GM19438 (cell line): Measurements from ENCODE around the gene CBFA2T2.

Experiments used
- ATAC-seq: cut with Tn5 transposase; IDR thresholded peaks from one replicate; pipeline ENCODE4 v1.9.1; 2021; ENCODE audit warnings: low read depth; ENCODE audit not compliant: unreplicated experiment

The CBFA2T2 gene

DNA sequence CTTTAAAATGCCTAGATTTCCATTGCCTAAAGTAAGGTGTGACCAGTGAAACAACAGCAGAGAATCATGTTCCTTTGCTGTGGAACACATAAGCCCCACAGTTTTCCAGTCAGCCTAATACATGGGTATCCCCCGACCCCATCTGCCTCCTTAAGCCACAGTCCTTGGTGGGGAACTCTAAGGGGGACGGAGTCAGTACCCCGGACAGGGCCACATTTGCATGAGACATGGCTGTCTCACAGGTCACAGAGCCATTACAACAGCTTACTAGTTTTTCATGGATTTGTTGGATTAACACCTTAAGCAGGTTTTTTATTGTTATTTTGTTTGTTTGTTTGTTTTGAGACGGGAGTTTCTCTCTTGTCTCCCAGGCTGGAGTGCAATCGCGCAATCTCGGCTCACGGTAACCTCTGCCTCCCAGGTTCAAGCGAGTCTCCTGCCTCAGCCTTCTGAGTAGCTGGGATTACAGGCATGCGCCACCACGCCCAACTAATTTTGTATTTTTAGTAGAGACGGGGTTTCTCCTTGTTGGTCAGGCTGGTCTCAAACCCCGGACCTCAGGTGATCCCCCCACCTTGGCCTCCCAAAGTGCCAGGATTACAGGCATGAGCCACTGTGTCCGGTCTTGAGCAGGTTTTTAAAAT is 157.2 kb downstream of the CBFA2T2 start:
- peak; percentile 13 for ATAC-seq

DNA sequence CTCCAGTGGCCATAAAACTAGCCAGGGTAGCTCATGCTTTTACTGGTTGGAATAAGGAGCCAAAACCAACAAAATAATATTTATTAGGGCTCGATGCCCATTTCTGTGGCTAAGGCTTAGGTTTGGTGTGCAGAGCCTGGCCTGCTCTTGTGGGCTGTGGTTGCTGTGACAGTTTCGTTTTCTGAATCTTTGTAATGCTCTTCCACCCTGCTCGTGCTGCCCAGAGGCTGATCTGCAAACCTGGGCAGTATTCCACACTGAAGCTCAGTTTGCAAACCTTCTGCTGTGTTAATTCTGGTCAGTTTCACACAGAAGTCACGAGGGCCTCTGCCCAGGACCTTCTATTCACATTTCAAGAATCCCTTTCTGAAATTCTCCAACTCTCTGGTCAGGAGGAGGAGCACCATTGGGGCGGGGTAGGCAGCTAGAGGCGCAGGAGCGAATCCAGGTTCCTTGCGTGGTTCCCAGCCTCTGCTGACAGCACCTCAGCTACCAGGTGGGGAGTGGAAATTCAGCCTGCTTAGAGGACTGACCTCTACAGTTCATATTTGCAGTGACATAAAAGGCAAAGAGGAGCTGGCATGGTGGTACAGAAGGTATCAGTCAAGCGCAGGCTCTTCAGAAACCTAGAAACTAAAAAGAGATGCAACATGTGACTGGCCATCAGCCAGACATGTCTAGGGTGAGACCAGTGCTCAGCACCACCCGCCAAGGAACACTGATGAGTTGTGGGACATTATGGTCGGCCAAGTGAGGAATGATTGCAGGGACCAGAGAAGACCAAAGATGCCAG is 157.9 kb downstream of the CBFA2T2 start:
- peak; percentile 78 for ATAC-seq

DNA sequence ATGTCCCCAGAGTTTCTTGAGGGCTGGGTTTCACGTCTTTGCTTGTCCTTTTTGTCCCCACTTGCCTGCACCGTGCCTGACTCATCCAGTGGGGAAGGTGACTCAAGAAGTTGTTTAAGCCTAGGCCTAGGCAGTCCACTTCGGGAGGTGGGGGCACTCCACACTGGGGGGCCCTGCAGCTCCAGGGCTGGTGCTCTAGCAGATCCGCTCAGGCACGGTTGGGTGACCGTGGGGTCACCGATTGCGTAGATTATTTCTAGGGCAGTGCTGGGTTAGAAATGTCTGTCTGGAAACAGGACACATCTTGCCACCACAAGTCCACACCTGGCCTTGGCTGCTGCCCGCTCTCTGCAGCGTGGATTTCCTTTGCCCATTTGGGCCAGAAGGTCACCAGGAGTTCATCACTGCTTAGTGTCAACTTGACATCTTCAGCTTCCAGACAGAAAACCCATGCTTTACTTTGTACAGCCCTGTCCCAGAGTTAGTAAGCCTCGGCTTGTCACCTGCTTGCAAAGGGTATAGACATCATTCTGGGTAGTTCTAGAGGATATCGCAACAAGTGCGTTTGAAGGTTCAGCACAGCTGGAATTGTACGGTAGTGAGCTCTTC is 158.6 kb downstream of the CBFA2T2 start:
- no peak for ATAC-seq

DNA sequence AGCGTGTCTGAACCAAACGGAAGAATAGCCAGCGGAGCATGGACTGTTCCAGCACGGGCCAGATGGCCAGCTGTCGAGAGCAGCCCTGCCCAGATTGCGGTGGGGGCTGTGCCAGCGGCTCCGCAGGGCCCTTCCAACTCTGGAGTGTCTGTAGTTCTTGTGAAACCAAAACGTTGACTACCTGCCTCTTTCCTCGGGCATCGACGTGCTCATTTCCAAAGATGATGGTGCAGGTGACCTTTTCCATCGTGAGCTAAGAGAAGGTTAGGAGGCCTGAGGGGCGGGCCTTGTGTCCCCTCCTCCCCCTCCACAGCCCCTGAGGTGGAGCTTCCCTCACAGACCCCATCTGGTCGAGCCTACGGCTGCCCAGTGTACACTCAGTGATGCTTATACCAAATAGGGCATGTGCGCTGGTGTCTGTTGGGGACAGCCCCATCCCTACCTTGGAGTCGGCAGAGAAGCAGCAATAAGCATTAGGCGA is 159.3 kb downstream of the CBFA2T2 start:
- no peak for ATAC-seq

DNA sequence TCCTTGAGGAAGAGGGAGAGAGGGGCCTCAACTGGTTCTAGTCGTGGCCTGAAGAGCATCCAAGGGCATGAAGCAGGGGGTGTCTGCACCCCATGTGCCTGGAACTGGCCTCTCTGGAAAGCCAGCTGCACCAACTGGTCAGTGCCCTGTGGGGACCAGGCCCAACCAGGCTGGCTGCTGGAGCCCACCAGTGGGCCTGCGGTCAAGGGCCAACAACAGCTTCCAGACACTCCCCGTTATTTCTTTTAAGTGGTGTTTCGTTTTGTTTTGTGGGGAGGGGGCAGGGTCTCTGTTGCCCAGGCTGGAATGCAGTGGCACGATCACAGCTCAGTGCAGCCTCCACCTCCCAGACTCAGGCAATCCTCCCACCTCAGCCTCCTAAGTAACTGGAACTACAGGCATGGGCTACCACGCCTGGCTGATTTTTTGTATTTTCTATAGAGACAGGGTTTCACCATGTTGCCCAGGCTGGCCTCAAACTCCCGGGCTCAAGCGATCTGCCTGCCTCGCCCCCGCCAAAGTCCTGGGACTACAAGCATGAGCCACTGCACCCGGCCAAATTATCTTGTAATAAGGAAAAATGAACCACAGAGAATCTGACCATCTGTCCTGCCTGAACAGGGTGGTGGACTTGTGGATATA is 160.3 kb downstream of the CBFA2T2 start:
- ATAC-seq, result no peak

DNA sequence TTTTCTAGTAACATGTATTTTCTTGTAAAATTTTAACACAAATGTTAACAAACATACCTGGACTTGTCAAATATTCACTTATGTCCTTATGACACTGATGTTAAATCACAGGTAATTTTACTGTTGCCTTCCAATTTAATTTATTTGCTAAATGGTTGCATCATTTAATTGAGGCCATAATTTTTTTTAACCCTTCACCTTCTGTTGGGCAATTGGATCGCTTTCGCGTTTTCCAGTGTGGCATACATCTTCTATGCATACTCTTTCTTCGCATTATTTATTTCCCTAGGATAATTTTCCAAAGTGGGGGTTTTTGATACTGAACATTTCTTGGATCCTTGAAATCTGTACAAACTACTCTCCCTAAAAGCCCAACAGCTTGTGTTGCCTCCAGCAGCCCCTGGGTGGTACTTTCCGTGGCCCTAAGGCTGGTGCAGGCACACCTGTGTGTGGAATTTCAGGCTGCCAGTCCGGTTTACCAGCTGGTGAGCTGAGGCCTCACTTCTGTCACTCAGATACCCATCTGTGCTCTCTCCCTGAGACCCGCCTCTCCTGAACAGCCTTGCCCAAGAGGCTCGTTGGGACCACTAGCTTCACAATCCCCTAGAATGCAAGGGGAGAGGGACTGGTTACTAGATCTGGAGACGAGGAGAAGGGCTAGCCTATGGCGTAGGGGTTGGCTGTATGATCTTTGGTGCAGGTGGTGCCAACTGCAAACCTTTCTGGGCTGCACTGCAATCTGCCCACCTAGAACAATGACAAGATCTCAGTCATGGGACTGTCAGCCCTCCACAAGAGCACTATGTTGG is 161.1 kb downstream of the CBFA2T2 start:
- ATAC-seq, result no peak

DNA sequence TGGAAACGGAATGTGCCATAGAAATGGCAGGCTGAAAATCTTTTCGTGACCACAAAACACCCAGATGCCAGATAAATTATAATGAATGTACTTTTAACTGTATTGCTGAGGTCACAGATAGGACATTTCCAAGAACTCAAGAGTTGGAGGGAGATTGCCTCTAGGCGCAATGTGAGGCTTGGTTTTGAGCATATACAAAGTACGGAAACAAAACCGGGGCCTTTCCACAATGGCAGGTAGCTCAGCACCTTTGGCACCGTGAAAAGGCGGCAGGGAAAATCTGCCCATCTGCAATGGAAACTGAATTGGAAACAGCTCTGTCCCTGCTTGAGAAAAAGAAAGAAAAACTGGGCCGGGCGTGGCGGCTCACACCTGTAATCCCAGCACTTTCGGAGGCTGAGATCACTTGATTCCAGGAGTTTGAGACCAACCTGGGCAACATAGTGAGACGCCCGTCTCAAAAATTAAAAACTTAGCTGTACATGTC is 161.7 kb downstream of the CBFA2T2 start:
- no peak for ATAC-seq

DNA sequence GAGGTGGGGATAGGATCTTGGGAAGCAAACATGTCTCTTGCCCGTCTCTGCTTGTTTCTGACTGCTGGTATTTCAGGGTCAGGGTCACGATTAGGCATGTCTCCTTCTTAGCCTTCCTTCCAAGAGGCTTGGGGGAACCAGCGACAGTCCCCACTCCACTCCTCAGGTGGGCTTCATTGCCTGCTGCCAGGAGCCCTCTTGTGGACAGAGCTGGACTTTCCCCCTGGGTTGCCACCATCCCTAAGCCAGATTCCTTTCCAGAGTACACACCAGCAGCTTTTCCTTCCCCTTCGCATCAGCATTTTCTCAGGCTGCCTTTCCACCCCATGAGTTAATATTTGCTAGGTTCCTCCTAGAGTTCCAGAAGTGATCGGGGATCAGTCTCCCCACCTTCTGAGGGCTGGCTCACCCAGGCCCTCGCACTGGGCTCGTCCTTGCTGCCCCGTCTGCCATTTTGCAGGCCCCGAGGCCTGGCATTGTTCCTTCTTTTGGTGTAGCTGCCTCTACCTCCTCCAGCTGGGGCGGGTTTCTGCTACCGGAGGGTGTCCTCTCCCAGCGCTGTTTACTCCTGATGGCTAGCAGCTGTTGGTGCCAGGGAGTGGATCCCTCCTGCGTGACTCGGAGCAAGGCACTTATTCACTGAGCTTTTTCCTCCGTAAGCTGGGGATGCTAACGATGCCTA is 163.5 kb downstream of the CBFA2T2 start:
- no peak for ATAC-seq

DNA sequence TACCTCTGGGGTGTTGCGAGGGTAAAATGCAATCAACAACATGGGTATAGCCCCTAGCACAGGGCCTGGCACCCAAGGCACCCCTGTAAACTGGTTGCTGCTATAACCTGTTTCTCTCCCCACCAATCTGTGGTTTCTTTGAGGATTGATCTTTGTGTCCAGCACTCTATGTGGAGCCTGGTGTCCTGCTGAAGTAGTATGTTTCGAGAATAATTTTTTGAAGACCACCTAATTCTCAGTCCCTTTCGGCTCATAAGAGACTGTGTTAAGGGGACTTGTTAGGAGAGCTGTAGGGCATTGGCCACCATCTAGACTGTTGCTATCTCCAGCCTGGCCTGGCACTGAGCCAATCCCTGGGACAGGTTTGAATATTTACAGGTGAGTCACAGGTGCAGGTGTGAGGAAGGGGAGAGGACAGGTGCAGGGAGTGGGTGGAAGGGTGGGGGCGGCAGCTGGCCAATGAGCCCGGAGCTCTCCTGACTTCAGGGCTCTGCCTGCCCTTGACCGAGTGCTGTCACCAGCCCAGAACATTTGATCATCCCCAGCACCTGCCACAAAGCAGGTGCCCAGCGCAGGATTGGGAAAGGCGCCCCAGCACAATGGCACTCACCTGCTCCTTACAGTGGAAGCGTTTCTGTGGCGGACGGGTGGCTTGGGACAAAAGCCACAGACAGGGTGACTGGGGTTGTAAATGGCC is 164.2 kb downstream of the CBFA2T2 start:
- ATAC-seq, result no peak

DNA sequence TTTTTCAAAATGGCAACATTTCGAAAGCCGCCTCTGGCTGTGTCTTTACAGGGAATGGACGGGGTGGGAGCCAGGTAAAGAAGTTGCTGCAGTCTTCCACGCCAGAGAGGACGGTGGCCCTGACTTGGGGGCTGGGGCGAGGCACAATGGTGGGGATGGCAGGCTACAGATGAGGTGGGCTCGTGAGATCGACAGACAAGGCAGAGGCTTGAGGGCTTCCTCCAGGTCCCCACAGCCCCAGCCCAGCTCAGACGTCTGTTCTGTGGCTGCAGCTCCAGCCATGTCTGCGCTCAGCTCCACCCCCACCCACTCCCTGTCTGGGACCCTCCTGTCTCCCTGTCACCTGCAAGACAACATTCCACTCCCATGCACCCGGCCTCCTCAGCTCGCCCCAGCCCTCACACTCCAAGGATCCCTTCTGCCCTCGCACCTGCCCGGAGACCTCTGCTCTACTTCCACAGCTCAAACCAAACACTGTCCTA is 164.8 kb downstream of the CBFA2T2 start:
- no peak for ATAC-seq

DNA sequence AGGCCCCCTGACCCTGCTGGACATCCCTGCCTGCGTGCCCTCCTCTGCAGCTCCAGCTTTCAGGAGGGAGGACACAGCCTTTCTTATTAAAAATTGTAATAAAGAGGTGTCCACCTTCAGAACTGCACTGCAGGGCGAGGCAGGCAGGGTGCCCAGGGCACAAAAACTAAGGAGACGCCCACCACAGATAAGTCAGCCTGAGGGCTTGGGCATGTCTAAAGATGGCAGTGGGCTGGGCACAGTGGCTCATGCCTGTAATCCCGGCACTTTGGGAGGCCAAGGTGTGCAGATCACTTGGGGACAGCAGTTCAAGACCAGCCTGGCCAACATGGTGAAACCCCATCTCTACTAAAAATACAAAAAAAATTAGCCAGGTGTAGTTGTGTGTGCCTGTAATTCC is 165.3 kb downstream of the CBFA2T2 start:
- no peak for ATAC-seq

DNA sequence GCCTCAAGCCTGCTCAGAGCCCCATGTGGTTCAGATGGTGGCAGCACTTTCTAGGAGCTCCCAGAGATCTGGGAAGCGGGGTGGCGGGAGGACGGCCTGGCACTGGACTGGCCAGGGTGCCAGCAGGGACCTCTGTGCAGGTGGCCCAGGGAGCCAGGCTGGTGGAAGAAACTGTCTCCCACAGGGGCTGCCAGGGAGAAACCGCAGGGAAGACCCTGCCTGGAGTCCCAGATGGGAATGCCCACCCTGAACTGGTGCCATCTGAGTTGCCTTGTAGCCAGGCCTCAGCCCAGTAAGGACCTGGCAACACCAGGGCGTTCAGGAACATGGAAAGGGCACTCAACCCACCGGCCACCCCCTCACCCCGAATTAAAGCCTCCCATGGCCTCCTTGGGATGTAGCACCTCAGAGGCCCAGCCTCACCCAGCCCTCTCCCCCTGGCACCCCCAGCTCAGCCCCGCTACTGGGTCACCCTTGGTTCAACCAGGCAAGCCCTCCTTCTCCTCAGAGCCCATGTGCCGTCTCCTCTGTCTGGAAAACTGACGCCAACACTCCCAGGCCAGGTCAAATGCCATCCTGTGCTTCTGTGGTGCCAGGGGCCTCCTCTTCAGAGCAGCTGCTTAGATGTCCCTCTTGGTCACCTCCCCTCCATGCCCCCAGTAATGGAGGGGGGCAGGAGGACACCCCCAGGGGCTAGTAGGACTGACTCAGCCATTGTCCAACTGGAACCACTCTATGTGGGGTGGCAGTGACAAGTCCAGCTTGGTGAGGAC is 166.3 kb downstream of the CBFA2T2 start:
- no peak for ATAC-seq

DNA sequence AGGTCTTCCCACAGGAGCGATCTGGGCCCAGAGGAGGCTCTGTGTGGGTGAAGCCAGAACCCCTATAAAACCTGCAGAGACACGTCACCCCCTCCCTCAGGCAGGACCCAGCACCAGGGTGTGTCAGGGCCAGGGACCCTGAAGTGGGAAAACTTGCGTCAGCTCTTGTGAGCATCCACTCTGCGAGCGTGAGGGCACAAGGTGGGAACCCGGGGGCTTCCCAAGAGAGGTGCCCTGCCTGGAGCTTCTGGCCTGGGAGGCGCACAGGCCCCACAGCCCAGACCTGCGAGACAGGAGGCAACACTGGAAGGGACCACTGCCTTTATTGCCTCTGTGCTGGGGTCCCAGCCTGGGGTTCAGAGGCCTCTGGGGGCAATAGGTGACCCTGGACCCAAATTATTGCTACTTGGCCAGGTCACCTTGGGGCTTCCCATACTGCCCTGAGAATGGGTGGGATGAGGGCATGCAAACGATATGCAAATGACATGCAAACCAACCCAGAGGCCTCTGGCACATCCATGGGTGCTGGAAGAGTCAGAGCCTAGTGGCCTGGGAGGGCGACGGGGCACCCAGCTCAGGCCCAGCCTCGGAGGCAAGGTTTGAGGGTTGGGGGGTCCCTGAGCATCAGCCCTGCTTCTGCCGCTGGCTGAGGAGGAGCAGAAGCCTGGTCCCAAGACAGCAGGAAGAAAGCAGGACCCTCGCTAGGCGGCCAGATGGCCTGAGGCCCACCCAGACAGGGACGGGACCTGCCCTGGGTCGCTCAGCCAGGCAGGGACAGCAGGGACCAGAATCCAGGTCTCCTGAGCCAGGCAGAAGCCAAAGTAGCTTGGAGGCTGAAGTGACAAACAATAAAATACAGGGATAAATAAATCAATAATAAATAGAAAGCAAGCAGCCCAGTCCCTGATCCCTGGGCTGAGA is 167.1 kb downstream of the CBFA2T2 start:
- no peak for ATAC-seq

DNA sequence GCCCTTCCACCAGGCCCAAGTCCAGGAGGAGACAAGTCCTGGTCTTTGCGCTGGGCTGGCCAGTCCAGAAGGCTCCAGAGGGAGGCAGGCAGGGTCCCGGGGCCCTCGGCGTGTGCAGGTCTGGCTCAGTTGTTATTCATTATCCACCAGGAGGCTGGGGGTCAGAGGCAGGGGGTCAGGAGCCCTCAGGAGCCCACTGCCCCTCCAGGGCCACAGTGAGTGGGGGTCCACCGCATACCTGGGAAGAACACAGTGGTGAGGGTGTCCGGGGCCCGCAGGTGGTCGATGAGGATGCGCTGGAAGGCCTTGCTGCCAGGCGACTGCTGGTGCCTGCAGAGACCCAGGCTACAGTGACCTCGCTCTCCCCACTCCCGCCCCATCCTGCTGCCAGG is 167.8 kb downstream of the CBFA2T2 start:
- ATAC-seq, result no peak

DNA sequence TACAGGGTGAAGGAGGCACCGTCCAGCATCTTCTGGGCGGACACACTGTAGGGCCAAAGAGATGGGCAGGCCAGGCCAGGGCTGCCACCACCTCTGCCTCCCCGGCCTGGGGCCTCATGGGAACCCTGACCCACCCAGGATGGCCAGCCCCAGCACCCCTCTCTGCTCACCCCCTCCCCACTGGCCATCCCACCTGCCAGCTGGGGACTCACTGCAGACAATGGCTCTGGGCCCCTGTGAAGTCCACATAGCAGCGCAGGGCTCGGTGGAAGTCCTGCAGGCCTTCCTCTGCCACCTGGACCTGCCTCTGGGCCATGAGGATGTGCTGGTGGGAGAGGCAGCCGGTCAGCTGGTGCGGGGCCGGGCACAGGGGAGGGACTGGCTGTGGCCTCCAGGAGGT is 168.6 kb downstream of the CBFA2T2 start:
- ATAC-seq, result no peak

DNA sequence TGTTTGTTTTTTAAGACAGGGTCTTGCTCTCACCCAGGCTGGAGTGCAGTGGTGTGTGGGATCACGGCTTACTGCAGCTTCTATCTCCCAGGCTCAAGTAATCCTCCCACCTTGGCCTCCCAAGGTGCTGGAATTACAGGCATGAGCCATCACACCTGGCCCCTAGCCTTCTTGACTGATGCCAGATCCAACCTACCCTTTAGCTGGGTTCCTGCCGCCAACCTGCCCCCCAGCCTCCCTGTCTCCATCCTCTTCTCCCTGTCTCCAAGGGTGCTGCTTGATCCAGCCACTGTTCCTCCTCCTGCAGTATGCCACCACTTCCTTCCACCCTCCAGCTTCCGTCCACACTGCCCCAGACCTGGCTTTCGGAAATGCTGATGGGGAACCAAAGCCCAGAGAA is 169.0 kb downstream of the CBFA2T2 start:
- ATAC-seq, result no peak

DNA sequence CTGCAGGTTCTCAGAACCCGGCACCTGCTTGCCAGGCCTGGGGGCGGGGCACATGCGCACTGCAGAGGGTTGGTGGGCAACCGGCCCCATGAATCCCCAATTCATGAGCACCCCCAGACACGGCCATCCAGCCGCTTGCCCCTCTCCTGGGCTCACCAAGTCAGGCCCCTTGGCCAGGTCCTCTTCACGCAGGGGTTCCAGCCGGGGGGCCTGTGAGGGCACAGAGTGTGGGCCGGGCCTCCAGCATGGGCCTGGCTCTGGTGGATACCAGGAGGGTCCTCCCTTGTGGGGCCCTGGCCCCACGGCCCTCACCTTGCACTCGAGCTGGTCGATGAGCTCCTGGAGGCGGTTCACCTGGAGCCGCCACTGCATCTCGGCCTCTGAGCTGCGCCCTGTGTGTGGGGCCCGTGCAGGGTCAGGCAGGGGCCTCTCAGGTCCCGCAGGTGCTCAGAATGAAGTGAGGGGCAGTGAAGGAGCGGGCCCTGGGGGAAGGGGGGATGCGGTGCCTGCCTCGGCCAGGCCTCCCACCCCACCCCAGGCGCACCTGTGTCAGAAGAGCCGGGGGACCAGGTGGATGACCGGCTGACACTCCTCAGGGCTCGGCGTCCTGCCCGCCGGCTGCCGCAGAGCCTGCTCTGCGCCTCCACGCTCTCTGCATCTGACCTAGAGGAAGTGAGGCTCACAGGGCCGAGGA is 169.6 kb downstream of the CBFA2T2 start:
- no peak for ATAC-seq
